Rectal smooth muscle tissue (tissue), 1 donor: Measurements from ENCODE around the gene SCD.

ENCODE experiments used
- H3K27ac ChIP-seq: one replicate; pipeline ENCODE4 v1.7.0; 2013; ENCODE audit warnings: low read depth, low read length, inconsistent platforms
- H3K27me3 ChIP-seq: one replicate; pipeline ENCODE4 v1.7.0; 2013; ENCODE audit warnings: low read length; ENCODE audit not compliant: control insufficient read depth, insufficient read depth
- H3K36me3 ChIP-seq: one replicate; pipeline ENCODE4 v1.7.0; 2013; ENCODE audit warnings: low read length; ENCODE audit not compliant: control insufficient read depth, insufficient read depth
- H3K4me1 ChIP-seq: one replicate; pipeline ENCODE4 v1.7.0; 2013; ENCODE audit warnings: low read length; ENCODE audit not compliant: control insufficient read depth, insufficient read depth
- H3K4me3 ChIP-seq: one replicate; pipeline ENCODE4 v1.7.0; 2013; ENCODE audit warnings: low read length
- H3K9ac ChIP-seq: one replicate; pipeline ENCODE4 v1.7.0; 2013; ENCODE audit warnings: low read length

SCD gene

DNA sequence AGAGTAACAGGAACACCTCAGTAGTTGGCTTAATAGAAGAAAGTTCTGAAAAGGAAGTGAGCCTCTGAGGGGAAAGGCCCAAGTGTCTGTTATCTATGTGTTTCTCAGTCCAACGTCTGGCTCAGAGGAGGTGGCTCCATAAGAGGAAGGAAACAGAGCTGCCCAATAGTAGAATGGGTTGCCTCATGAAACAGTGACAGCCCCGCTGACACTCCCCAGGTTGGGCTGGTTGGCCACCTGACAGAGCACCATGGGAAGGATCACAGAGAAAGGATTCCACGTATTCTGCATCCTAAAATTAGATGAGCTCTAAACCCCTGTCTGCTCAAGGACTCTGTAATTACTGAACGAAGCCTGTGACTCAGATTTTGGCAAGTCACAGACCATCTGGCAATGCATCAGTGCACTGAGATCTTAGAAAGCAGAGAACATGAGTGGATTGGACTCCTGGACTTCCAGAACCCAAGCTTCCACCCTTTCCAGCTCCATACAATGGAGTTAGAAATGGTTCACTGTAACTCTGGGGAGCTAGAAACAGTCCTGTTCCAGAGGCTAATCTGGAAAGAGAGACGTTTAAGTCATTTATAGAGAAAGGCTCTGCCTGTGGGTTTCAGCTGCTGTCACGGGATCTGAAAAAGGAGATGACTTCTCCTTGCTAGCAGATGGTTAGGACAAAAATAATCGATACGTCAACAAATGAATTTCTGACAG is 19.9 kb upstream of the SCD start:
- H3K27ac ChIP-seq: no peak overlapping the region
- no peaks in the 10 kb centered on the region for H3K36me3 ChIP-seq
- no peaks in the 10 kb centered on the region for H3K4me1 ChIP-seq
- H3K27me3 ChIP-seq: no peaks in the 10 kb centered on the region
- H3K4me3 ChIP-seq: no peak overlapping the region
- no peak overlapping the region for H3K9ac ChIP-seq

DNA sequence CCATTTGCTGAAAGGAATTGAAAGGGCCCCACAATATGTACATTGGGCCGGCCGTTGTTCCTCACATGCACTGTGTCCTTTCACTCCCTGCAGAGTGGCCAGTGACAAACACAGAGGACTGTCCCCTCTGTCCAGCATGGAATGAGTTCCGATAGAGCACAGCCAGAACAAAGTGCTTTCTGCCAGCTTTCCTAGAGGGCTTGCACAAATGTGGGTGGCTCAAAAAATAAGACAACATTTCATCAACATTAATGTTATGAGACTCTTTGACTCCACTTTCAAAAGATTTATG is 19.4 kb upstream of the SCD start:
- no peaks in the 10 kb centered on the region for H3K36me3 ChIP-seq
- no peak overlapping the region for H3K4me3 ChIP-seq
- H3K27ac ChIP-seq: no peak overlapping the region
- H3K9ac ChIP-seq: no peak overlapping the region
- no peaks in the 10 kb centered on the region for H3K4me1 ChIP-seq
- H3K27me3 ChIP-seq: no peaks in the 10 kb centered on the region

DNA sequence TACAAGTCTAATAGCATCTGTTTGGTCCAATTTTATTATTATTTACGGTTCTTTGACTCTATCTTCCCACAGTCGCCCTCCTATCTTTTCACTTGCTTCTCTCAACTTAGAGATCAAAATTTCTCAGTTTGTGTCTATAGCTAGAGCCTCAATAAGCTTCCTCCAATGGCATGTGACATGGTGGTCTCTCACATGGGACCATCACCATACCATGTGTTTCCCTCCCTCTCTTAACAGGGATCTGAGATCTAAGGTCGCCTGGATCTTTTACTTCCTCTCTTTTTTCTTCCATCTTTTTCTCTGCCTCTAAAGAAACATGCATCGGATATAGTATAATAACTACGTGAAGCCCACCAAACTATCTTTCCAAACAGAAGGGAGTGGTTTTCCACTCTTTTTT is 18.8 kb upstream of the SCD start:
- H3K4me3 ChIP-seq: no peak overlapping the region
- H3K27me3 ChIP-seq: no peaks in the 10 kb centered on the region
- no peak overlapping the region for H3K9ac ChIP-seq
- H3K36me3 ChIP-seq: no peaks in the 10 kb centered on the region
- H3K4me1 ChIP-seq: no peaks in the 10 kb centered on the region
- no peak overlapping the region for H3K27ac ChIP-seq

DNA sequence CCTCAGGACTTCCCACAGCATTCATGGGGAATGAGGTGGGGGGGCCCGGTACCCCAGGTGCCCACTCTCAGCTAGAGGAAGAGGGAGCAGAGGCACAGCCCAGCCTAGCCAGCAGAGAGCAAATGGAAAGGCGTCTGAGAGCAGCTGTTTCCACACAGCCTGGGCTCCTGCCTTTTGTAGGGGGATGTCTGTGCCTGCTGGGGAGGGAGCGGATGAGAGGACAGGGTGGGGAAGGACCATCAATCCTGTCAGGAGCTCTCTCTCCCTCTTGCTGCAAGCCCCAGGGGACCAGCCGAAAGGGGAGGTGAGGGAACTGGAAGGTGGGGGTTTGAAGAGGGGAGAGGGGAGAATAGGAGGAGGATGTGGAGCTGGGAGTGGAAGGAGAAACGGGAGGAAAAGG is 17.0 kb upstream of the SCD start, which contains the start of gene PKD2L1:
Gene PKD2L1 (minus strand): TSS at position 150 of the 400 bp plus-strand sequence. CDS start 125 bp downstream, at position 25.
- H3K9ac ChIP-seq: no peak within 1 kb of the TSS
- no peaks in the 10 kb centered on the region for H3K27me3 ChIP-seq
- no peak within 1 kb of the TSS for H3K4me3 ChIP-seq
- no peaks in the 10 kb centered on the region for H3K36me3 ChIP-seq
- no peak within 1 kb of the TSS for H3K27ac ChIP-seq
- no peaks in the 10 kb centered on the region for H3K4me1 ChIP-seq

DNA sequence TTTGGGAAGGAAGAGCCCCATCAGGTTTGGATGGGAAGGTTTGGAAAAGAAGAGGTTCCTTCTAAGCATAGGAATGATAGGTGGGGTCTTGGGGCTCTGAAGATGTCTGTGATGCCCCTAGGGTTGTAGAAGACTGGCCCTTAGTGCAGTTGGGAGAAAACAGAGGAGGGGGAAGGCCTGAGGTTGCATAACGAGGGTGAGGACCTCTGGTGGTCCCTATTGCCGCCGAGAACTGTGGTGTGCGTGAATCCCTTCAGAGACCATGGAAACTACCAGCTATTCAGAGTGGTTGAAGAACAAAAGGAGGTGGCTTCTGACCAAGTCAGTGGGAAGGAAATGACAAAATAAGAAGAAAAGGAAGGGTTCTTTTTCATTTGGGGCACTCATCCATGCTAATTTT is 13.9 kb upstream of the SCD start:
- H3K4me1 ChIP-seq: no peaks in the 10 kb centered on the region
- no peak overlapping the region for H3K4me3 ChIP-seq
- no peaks in the 10 kb centered on the region for H3K36me3 ChIP-seq
- no peaks in the 10 kb centered on the region for H3K27me3 ChIP-seq
- H3K27ac ChIP-seq: no peak overlapping the region
- H3K9ac ChIP-seq: no peak overlapping the region

DNA sequence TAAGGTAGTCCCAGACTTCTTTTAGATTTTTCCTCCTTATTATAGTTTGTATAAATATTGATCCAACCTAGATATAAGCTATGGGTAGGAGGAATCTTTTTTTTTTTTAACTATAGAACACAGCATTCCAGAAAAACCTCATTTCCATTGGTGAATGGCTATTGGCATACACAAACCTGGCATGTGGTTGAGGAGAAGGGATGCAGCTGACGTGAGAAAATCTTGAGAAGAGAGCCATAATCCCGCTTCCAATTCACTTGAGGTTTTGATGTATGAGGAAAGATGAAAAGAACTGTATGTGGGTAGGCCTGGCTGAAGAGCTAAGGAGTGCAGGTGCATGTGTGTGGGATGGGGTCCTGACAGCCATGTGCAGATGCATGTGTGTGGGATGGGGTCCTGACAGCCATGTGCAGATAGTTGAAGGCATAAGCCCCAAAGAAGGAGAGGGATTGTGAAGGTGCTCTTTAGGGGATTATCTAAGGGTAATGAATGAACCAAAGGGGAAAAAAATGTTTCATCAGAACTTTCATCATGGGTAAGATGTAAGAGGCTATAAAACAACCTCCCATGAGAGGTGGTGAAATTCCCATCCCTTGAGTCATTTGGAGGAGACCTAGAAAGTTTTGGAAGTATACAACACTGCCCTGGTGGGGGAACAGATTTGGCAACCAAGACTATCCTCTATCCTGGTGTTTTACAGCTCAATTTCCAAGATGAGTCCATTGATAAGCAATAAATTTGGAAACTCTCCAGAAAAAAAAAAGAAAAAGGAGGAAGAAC is 13.2 kb upstream of the SCD start:
- H3K36me3 ChIP-seq: no peaks in the 10 kb centered on the region
- no peak overlapping the region for H3K4me3 ChIP-seq
- no peak overlapping the region for H3K27ac ChIP-seq
- no peak overlapping the region for H3K9ac ChIP-seq
- H3K27me3 ChIP-seq: no peaks in the 10 kb centered on the region
- no peaks in the 10 kb centered on the region for H3K4me1 ChIP-seq

DNA sequence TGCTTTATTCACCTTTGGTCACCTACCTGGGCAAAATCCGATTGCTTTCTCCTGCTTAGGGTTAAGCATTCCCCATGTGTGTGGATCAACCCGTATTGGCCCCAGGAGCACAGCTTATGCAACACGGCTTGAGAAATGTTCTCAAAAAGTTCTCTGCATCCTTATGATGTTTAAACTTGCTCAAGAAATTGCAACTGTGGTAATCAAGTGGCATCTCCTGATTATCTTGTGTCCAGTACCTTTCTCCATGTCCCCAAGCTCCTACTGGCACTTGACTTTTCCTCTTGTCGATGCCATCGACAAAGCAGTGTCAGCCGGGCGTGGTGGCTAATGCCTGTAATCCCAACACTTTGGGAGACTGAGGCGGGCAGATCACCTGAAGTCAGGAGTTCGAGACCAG is 12.3 kb upstream of the SCD start:
- Histone ChIP-seq H3K4me3 (no peak overlapping the region), H3K27ac (no peak overlapping the region), H3K27me3 (no peaks in the 10 kb centered on the region), H3K4me1 (no peaks in the 10 kb centered on the region), H3K9ac (no peak overlapping the region), H3K36me3 (no peaks in the 10 kb centered on the region)

DNA sequence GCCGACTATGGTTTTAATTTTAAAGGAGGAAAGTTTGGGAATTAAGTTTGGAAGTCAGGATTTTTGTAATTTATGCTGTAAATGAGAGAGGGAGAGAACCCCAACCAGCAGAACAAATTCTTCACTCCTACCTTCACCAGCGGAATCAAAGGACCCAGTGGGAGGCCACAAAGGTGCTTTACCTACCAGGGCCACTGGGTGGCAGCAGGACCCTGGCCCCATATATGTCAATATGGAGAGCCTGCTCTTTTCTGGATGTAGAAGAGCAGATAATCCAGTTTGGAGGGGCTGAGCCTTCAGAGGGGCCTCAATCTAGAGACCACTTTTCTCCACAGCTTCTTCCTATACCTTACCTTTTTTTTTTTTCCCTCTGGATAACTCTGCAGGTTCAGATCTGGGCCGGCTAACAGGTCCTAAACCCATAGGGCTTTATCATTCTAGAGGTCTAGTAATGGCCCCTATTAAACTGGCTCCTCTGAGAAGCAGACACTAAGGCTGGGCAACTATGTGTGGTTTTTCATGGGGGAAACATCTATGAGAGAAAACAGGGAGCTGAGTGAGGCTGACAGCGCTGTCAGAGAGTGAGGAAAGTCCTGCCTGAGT is 8.5 kb upstream of the SCD start:
- Histone ChIP-seq H3K27ac (no peak overlapping the region), H3K27me3 (no peaks in the 10 kb centered on the region), H3K9ac (no peak overlapping the region)

DNA sequence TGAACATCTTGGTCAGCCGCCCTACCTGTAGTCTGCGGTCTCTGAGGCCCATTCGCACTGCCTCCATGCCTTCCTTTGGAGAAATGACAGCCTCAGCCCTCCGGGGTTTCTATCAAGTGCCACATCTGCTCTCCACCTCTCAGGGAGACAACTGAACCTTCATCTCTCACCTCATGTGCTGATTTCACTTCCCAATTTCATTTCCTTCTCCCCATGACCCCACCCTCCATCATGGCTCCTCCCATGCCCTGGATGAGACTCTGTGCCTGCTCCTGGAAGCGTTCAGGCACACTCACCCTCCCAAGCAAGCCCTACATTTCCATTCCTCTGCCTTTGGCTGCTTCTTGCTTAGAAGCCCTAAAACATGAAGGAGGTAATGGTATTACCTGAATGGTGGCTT is 7.8 kb upstream of the SCD start:
- Histone ChIP-seq H3K9ac (no peak overlapping the region), H3K27ac (no peak overlapping the region)

More for the DNA sequence above, 8.5 kb upstream of the SCD start:
- H3K4me1 ChIP-seq: no peaks in the 10 kb centered on the region
- no peak overlapping the region for H3K4me3 ChIP-seq
- H3K36me3 ChIP-seq: no peaks in the 10 kb centered on the region

DNA sequence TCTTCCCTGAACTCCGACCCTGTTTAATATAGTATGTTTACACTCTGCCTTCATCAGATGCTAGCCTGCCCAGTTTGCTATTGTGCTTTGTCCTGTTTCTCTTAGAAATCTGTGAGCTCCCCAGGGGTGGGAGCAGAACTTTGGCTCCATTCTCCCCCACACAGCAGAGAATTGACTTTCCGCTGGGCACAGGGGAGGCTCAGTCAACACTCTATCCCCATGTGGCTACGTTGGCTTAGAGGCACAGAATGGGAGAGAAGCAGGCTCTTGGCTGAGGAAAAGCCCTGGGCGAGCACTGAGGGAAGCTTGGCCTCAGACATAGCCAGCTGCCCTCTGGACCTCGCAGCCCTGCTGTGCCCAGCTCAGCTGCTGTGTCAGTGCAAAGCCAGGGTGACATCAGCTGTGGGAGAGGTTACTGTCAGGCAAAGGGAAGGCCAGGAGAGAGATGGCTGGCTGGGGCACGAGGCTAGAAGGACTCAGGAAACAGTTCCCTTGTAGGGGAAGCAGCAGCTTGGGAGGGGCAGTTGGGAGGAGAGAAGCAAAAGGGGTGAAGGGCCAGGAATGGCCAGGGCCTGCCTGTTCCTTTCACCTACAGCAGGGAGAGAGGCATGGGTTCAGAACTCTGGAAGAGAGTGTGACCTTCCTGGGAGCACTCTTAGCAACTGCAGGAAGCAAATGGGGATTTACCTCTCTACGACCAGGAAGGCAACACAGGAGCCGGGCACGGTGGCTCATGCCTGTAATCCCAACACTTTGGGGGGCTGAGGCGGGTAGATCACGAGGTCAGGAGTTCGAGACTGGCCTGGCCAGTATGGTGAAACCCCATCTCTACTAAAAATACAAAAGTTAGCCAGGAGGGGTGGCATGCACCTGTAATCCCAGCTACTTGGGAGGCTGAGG is 5.8 kb upstream of the SCD start:
- H3K27ac ChIP-seq: no peak overlapping the region
- no peak overlapping the region for H3K9ac ChIP-seq
- no peaks in the 10 kb centered on the region for H3K27me3 ChIP-seq
- H3K36me3 ChIP-seq: no peaks in the 10 kb centered on the region
- H3K4me1 ChIP-seq: no peaks in the 10 kb centered on the region
- H3K4me3 ChIP-seq: no peak overlapping the region

More for the DNA sequence above, 7.8 kb upstream of the SCD start:
- no peaks in the 10 kb centered on the region for H3K36me3 ChIP-seq
- no peaks in the 10 kb centered on the region for H3K4me1 ChIP-seq
- no peak overlapping the region for H3K4me3 ChIP-seq
- no peaks in the 10 kb centered on the region for H3K27me3 ChIP-seq

DNA sequence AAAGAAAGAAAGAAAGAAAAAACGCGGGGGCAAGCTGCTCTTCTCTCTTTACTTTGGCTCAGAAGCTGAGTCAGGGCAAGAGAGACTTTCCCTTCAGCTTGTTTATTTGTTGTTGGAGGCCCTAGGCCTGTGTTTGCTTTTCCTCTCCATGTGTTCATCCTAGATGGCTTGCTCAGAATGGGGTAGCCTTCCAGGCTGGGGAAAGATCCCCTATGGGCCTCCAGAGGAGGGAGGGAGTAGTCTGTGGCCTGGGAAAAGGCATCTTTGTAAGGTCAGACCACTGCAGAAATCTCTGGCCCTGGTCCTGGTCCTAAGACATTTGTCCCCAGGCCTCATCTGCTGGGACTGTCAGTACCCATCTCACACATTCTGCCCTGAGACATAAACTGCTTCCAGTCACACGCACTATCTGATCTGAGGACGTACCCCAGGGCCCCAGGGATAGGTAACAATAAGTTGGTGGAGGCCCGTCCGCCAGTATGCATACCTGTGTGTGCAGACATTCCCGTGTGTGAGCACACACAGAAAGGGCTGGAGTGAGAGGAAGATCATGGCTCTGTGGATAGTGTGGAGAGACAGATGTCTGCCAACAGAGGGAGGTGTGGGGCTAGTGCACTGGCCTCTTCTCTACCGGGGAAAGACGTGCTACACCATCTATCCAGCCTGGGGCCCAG is 4.9 kb upstream of the SCD start:
- H3K4me3 ChIP-seq: no peak overlapping the region
- no peaks in the 10 kb centered on the region for H3K4me1 ChIP-seq
- H3K27ac ChIP-seq: no peak overlapping the region
- H3K9ac ChIP-seq: no peak overlapping the region
- H3K36me3 ChIP-seq: no peaks in the 10 kb centered on the region
- H3K27me3 ChIP-seq: no peaks in the 10 kb centered on the region

DNA sequence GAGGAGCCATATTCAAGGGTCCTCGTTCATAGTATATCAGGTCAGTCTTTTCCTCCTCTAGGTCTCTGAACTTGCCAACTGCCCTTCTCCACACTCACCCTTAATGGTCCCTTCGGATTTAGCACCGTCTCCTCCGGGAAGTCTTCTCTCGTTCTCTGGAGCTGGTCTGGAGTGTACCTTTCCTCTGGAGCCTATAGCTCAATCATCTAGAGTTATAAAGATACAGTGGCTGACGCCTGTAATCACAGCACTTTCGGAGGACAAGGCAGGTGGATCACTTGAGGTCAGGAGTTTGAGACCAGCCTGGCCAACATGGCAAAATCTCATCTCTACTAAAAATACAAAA is 4.4 kb upstream of the SCD start:
- no peaks in the 10 kb centered on the region for H3K36me3 ChIP-seq
- no peak overlapping the region for H3K27ac ChIP-seq
- H3K4me3 ChIP-seq: no peak overlapping the region
- H3K27me3 ChIP-seq: no peaks in the 10 kb centered on the region
- no peak overlapping the region for H3K9ac ChIP-seq
- no peaks in the 10 kb centered on the region for H3K4me1 ChIP-seq
